HG03442 (cell line): ENCODE results near the gene SNAP25.

Experiments
- ATAC-seq: cut with Tn5 transposase; IDR thresholded peaks from one replicate; pipeline ENCODE4 v1.9.1; 2021; ENCODE audit warnings: mild to moderate bottlenecking, moderate library complexity; ENCODE audit not compliant: unreplicated experiment

Gene SNAP25

GRCh38 chr20:10218536-10219451, at the start of gene SNAP25:
Gene SNAP25 (plus strand): TSS chr20:10218830. CDS start chr20:10275492, 56,662 bp downstream.
- no peak for ATAC-seq

GRCh38 chr20:10169752-10170151, 48.9 kb upstream of the SNAP25 start:
- no peak for ATAC-seq

GRCh38 chr20:10170261-10170660, 48.4 kb upstream of the SNAP25 start:
- no peak for ATAC-seq

GRCh38 chr20:10171864-10172751, 46.5 kb upstream of the SNAP25 start:
- ATAC-seq: no peak

- ATAC-seq: no peak
Observed at GRCh38 chr20:10172998-10173655, 45.5 kb upstream of the SNAP25 start.

GRCh38 chr20:10174400-10174799, 44.2 kb upstream of the SNAP25 start:
- ATAC-seq: no peak

GRCh38 chr20:10177326-10177725, 41.3 kb upstream of the SNAP25 start:
- ATAC-seq: no peak

- ATAC-seq: no peak
Observed at GRCh38 chr20:10178091-10178490, 40.5 kb upstream of the SNAP25 start.

GRCh38 chr20:10178727-10179313, 39.8 kb upstream of the SNAP25 start:
- no peak for ATAC-seq

GRCh38 chr20:10179574-10180298, 38.9 kb upstream of the SNAP25 start:
- ATAC-seq: no peak

GRCh38 chr20:10180651-10181235, 37.9 kb upstream of the SNAP25 start:
- no peak for ATAC-seq

GRCh38 chr20:10185741-10186558, 32.7 kb upstream of the SNAP25 start:
- ATAC-seq: no peak

- no peak for ATAC-seq
Observed at GRCh38 chr20:10190456-10190855, 28.2 kb upstream of the SNAP25 start.

- ATAC-seq: no peak
Observed at GRCh38 chr20:10192171-10192570, 26.5 kb upstream of the SNAP25 start.

- ATAC-seq: no peak
Observed at GRCh38 chr20:10194166-10194565, 24.5 kb upstream of the SNAP25 start.

GRCh38 chr20:10200330-10200729, 18.3 kb upstream of the SNAP25 start:
- ATAC-seq: no peak

GRCh38 chr20:10201321-10201870, 17.2 kb upstream of the SNAP25 start:
- no peak for ATAC-seq

- no peak for ATAC-seq
Observed at GRCh38 chr20:10209091-10209490, 9.5 kb upstream of the SNAP25 start.

GRCh38 chr20:10213526-10213925, 5.1 kb upstream of the SNAP25 start:
- ATAC-seq: no peak
